Activated CD4-positive, CD25-positive, alpha-beta regulatory T cell treated with anti-CD3 and anti-CD28 coated beads, Interleukin-2, amount 50 U/mL, for 24 hours (primary cell): ENCODE results near the gene SPZ1.
A peak's percentile ranks its signal among the peaks of the same experiment; 100 is the strongest.
"Not testable (repeated sequence)": the region's sequence is repeated elsewhere in the genome, so short reads cannot be mapped to it uniquely, and the experiment has no call there.

ENCODE experiments used
- ATAC-seq, 2 donors: fragments of 150-1000 bp; cut with Tn5 transposase; one replicate each; pipeline ENCODE4 v1.10.0; 2021; ENCODE audit warnings: mild to moderate bottlenecking in 1 of 2, moderate library complexity in 1 of 2

Gene SPZ1

GRCh38 chr5:80319702-80320101 lies at the start of gene SPZ1:
Gene SPZ1 (plus strand): TSS chr5:80320002. CDS start chr5:80320216, 214 bp downstream.
- ATAC-seq, result no peak

- ATAC-seq, result not testable (repeated sequence)
Measured at GRCh38 chr5:80270543-80270942, 49.3 kb upstream of the SPZ1 start.

GRCh38 chr5:80275347-80275746 lies 44.5 kb upstream of the SPZ1 start:
- ATAC-seq, result no peak

- no peak for ATAC-seq
Measured at GRCh38 chr5:80276186-80276585, 43.6 kb upstream of the SPZ1 start.

- no peak for ATAC-seq
Measured at GRCh38 chr5:80277191-80277590, 42.6 kb upstream of the SPZ1 start.

GRCh38 chr5:80282054-80282453 lies 37.7 kb upstream of the SPZ1 start:
- no peak for ATAC-seq

GRCh38 chr5:80283360-80283759 lies 36.4 kb upstream of the SPZ1 start:
- peak in 1 of 2 donors; percentile 49 for ATAC-seq

GRCh38 chr5:80284720-80285119 lies 35.1 kb upstream of the SPZ1 start:
- peak; percentile 48 to 75 for ATAC-seq

- no peak for ATAC-seq
Measured at GRCh38 chr5:80288177-80288576, 31.6 kb upstream of the SPZ1 start.

- ATAC-seq, result no peak
Measured at GRCh38 chr5:80289320-80289719, 30.5 kb upstream of the SPZ1 start.

- ATAC-seq, result no peak
Measured at GRCh38 chr5:80291761-80292160, 28.0 kb upstream of the SPZ1 start.

- no peak for ATAC-seq
Measured at GRCh38 chr5:80296121-80296520, 23.7 kb upstream of the SPZ1 start.

- no peak for ATAC-seq
Measured at GRCh38 chr5:80299601-80300000, 20.2 kb upstream of the SPZ1 start.

- ATAC-seq, result no peak
Measured at GRCh38 chr5:80300125-80300524, 19.7 kb upstream of the SPZ1 start.

- not testable (repeated sequence) for ATAC-seq
Measured at GRCh38 chr5:80300796-80301195, 19.0 kb upstream of the SPZ1 start.

GRCh38 chr5:80301342-80301741 lies 18.5 kb upstream of the SPZ1 start:
- not testable (repeated sequence) for ATAC-seq

GRCh38 chr5:80302636-80303035 lies 17.2 kb upstream of the SPZ1 start:
- ATAC-seq, result no peak

GRCh38 chr5:80308526-80308925 lies 11.3 kb upstream of the SPZ1 start:
- ATAC-seq, result no peak

- no peak for ATAC-seq
Measured at GRCh38 chr5:80309871-80310665, 9.7 kb upstream of the SPZ1 start.

- no peak for ATAC-seq
Measured at GRCh38 chr5:80315244-80315643, 4.6 kb upstream of the SPZ1 start.

GRCh38 chr5:80318212-80318611 lies 1.6 kb upstream of the SPZ1 start:
- no peak for ATAC-seq

- no peak for ATAC-seq
Measured at GRCh38 chr5:80324912-80325311, 5.1 kb downstream of the SPZ1 start.

- no peak for ATAC-seq
Measured at GRCh38 chr5:80326468-80326867, 6.7 kb downstream of the SPZ1 start.

- ATAC-seq, result no peak
Measured at GRCh38 chr5:80337379-80337778, 17.6 kb downstream of the SPZ1 start.

GRCh38 chr5:80339116-80339515 lies 19.3 kb downstream of the SPZ1 start:
- no peak for ATAC-seq
